NOMO-1 (cell line): ENCODE measurements around the gene ZCCHC24.

Source experiments
- DNase-seq, 2 experiments: peaks; one replicate each; lab custom pipeline; 2025; ENCODE audit not compliant: unreplicated experiment in 2 of 2; lab: John Stamatoyannopoulos, UW

The ZCCHC24 gene

GRCh38 chr10:79414714-79415113 is 30.7 kb downstream of the ZCCHC24 start:
- no peak for DNase-seq

GRCh38 chr10:79413196-79413595 is 32.2 kb downstream of the ZCCHC24 start:
- DNase-seq = peak; percentile 29 to 39

- no peak for DNase-seq
These were observed 32.9 kb downstream of the ZCCHC24 start for GRCh38 chr10:79412516-79412915.

- peak in 1 of 2 experiments; percentile 3 for DNase-seq
These were observed 33.6 kb downstream of the ZCCHC24 start for GRCh38 chr10:79411546-79412495.

GRCh38 chr10:79410315-79411094 is 34.9 kb downstream of the ZCCHC24 start:
- no peak for DNase-seq

GRCh38 chr10:79409726-79410085 is 35.7 kb downstream of the ZCCHC24 start:
- DNase-seq = no peak

GRCh38 chr10:79409038-79409725 is 36.2 kb downstream of the ZCCHC24 start:
- no peak for DNase-seq

- DNase-seq = no peak
These were observed 37.3 kb downstream of the ZCCHC24 start for GRCh38 chr10:79407811-79408795.

- DNase-seq = no peak
These were observed 38.0 kb downstream of the ZCCHC24 start for GRCh38 chr10:79407423-79407796.

- DNase-seq = no peak
These were observed 38.6 kb downstream of the ZCCHC24 start for GRCh38 chr10:79406683-79407422.

- no peak for DNase-seq
These were observed 39.4 kb downstream of the ZCCHC24 start for GRCh38 chr10:79405995-79406515.

GRCh38 chr10:79405221-79405994 is 40.0 kb downstream of the ZCCHC24 start:
- no peak for DNase-seq

GRCh38 chr10:79404690-79405131 is 40.7 kb downstream of the ZCCHC24 start:
- no peak for DNase-seq

GRCh38 chr10:79404231-79404609 is 41.2 kb downstream of the ZCCHC24 start:
- no peak for DNase-seq

- no peak for DNase-seq
These were observed 41.8 kb downstream of the ZCCHC24 start for GRCh38 chr10:79403441-79404230.

GRCh38 chr10:79402951-79403350 is 42.5 kb downstream of the ZCCHC24 start:
- DNase-seq = no peak

- DNase-seq = no peak
These were observed 42.8 kb downstream of the ZCCHC24 start for GRCh38 chr10:79402625-79402946.
